Aorta (tissue), 5 donors: ENCODE results near the gene MACROD2. TPM values are rescaled to one million over a fixed set of nuclear protein-coding genes. Genes with fewer than 3 reads are reported as not detected.

ENCODE experiments used
- ATAC-seq: fragments of 200-7000 bp; cut with Tn5 transposase; one replicate; pipeline ENCODE4 v1.9.1; 2022; ENCODE audit warnings: moderate library complexity; ENCODE audit not compliant: low FRiP score
- DNase-seq, 2 donors: peaks; one replicate each; pipeline ENCODE4 v3.0.0-alpha.2; 2020
- H3K27ac ChIP-seq, 2 donors: one replicate each; pipeline ENCODE4 v1.5.1; 2013; ENCODE audit warnings: low read length in 2 of 2, mild to moderate bottlenecking in 2 of 2, moderate library complexity in 2 of 2, control low read depth in 1 of 2, inconsistent platforms in 1 of 2, low read depth in 1 of 2
- H3K27me3 ChIP-seq, 2 donors: one replicate each; pipeline ENCODE4 v1.6.1; 2013; ENCODE audit warnings: control low read depth in 1 of 2, low read length in 1 of 2, mild to moderate bottlenecking in 1 of 2, moderate library complexity in 1 of 2; ENCODE audit not compliant: insufficient read depth in 2 of 2, control insufficient read depth in 1 of 2
- H3K36me3 ChIP-seq, 2 donors: one replicate each; pipeline ENCODE4 v1.6.1; 2013; ENCODE audit warnings: control low read depth in 1 of 2, low read length in 1 of 2, mild to moderate bottlenecking in 1 of 2; ENCODE audit not compliant: insufficient read depth in 2 of 2, control insufficient read depth in 1 of 2
- H3K4me1 ChIP-seq, 2 donors: one replicate each; pipeline ENCODE4 v1.6.1; 2013; ENCODE audit warnings: low read length in 2 of 2, control low read depth in 1 of 2, mild to moderate bottlenecking in 1 of 2, moderate library complexity in 1 of 2; ENCODE audit not compliant: insufficient read depth in 2 of 2, control insufficient read depth in 1 of 2
- H3K4me3 ChIP-seq, 2 donors: one replicate each; pipeline ENCODE4 v1.5.1; 2013; ENCODE audit warnings: low read length in 2 of 2, control low read depth in 1 of 2, mild to moderate bottlenecking in 1 of 2
- H3K9me3 ChIP-seq: one replicate; pipeline ENCODE4 v1.6.1; 2013; ENCODE audit warnings: mild to moderate bottlenecking, low read length; ENCODE audit not compliant: control insufficient read depth
- WGBS, 2 donors: extraction: QIAGEN DNeasy Blood & Tissue Kit; methylation state at CpG; one replicate each; pipeline ENCODE4 v1.1.7; 2013; 5-methylcytosine and 5-hydroxymethylcytosine counted together
- intact Hi-C, 2 donors: fragments of 100-400 bp; cut with DNase I; formaldehyde crosslinking; loops; one replicate each; pipeline versions ENCODE4 v1.14.2 to v1.15.0; 2022
- polyA plus RNA-seq, 2 donors: library from polyadenylated mRNA; stranded (reverse); fragments of 200-250 nt; gene quantifications; one replicate each; pipeline ENCODE4 v1.2.3, GENCODE V29; 2013
- total RNA-seq, 2 donors: library from RNA; stranded (reverse); fragmentation: NEBNext Ultra II Directional; extraction: Animal tissue kit (Norgen Biotek cat#: 25700); gene quantifications; one replicate each; pipeline ENCODE4 v1.2.1, GENCODE V29; 2021
- donor health status: healthy with polysubstance abuse.
- donor health status: Bipolar disorder and iron deficiency.
- donor health status: DM: no; HTN: no; CAD: no.
- donor health status: DM: no; HTN: no; CAD: no.
- donor health status: DM: yes; HTN: yes; CAD: no.

MACROD2 gene
- total and polyA plus RNA-seq, 4 donors = 0.90 to 11.2 (median 4.8) TPM

DNA sequence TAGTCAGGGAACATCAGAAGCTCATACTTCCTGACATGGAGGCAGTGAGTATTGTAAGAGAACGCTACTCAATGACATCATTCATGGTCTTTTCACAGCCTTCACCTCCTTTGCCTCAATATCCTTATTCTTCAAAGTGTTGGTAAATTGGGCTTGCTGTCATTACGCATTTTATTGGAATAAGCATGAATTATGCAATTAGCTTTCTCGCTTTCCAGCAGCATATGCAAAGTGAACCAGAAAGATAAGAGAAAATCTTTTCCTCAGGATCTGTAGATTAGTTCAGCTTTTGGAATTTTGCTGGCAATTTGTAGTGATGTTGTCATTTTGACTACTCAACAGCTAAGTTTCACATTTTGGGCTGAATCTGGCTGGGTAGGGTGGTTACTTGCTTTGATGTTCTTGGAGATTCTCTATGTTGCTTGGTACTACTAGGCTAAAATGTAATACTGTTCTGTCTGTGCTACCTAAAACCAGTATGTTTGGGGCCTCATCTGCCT is 1565.8 kb downstream of the MACROD2 start:
- Histone ChIP-seq H3K27me3 (no peaks in the 10 kb centered on the region), H3K9me3 (peaks cover 1% of the 10 kb centered on the region), H3K4me3 (no peak overlapping the region), H3K36me3 (no peaks in the 10 kb centered on the region), H3K4me1 (no peaks in the 10 kb centered on the region), H3K27ac (no peak overlapping the region)
- intact Hi-C loops = no loop called here
- DNase-seq = no peak
- 97 to 99% methylated on average over 3 of the region's 3 CpGs for WGBS, 2 donors
- no peak for ATAC-seq

DNA sequence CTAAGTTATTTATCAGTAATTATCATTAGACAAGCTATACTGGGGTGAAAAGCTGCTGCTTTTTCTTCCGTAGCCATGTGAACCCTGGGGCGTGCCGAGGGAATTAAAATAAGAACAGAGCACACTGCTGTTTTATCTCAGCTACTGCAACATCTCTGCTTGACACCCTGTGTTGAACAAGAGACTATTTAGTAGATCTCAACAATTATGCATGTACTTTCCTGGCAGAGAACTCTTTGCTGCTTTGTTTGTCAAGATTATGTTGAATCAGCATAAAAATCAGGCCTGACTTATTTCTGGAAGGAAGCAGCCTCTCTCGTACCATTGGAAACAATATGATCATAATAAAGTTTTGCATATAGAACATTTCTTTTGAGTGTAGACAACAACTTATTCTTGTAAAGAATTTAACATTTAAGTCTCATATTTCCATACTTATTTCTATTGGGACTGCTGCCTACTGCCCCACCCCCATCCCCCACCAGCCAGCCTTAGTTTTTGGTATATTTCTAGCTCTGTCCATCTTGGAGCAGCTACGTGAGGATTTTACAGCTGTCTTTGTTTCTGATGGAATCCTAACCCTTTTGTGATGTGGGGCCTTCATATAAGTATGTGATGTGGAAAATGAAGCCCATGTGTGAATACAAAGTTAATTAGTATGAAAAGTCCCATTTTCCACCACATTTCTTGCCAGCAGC is 1566.5 kb downstream of the MACROD2 start:
- no peak for ATAC-seq
- 87 to 92% methylated on average over 5 of the region's 5 CpGs for WGBS, 2 donors

DNA sequence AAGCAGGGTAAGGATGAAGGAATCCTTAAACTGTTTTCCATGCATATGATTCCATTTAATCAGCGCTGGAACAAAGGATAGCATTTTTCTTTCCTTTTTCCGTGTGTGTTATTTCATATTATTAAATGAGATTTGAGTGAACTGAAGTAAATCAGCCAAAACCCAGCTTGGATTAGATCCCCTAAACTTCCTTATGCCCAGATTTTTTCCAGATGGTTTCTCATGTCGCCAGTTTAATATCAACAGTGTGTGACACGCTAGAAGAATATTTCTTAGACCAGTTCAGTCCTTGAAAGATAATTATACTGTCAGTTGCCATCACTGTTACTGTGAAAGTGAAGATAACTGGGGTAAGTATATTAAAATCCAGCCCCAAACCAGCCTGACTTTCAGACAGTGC is 1568.5 kb downstream of the MACROD2 start:
- intact Hi-C loops = no loop called here
- ATAC-seq (no peak), DNase-seq (no peak)
- Histone ChIP-seq H3K4me3 (no peak overlapping the region), H3K4me1 (peaks cover 0 to 1% of the 10 kb centered on the region in 2 donors), H3K9me3 (no peaks in the 10 kb centered on the region), H3K27me3 (no peaks in the 10 kb centered on the region), H3K36me3 (no peaks in the 10 kb centered on the region), H3K27ac (no peak overlapping the region)
- WGBS, 2 donors = 27 to 28% methylated on average over 4 of the region's 4 CpGs

More for the DNA sequence above, 1566.5 kb downstream of the MACROD2 start:
- peaks cover 1% of the 10 kb centered on the region for H3K9me3 ChIP-seq
- H3K4me1 ChIP-seq = no peaks in the 10 kb centered on the region
- H3K4me3 ChIP-seq = no peak overlapping the region
- H3K27ac ChIP-seq = no peak overlapping the region
- intact Hi-C loops = no loop called here
- no peak for DNase-seq
- no peaks in the 10 kb centered on the region for H3K27me3 ChIP-seq
- no peaks in the 10 kb centered on the region for H3K36me3 ChIP-seq

DNA sequence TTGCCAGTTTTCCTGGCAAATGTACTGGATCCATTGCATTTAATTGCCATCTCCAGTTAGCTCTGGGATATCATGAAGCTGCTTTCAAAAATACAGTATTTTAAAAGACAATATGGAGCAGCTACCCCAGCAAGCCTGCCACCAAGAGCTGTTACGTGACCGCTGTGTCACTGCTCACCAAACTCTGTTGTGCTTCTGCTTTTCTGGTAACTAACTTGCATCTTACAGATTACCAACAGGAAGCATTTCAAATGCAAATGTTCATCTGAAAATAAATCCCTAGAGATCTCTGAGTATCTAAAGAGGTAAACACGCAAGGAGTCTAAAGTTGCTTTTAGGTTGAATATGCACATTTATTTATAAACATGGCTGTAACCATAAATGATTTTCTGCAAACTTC is 1569.7 kb downstream of the MACROD2 start:
- H3K9me3 ChIP-seq = no peaks in the 10 kb centered on the region
- 92% methylated on average over 3 of the region's 3 CpGs for WGBS, 2 donors
- no peaks in the 10 kb centered on the region for H3K36me3 ChIP-seq
- no peak overlapping the region for H3K27ac ChIP-seq
- no peak overlapping the region for H3K4me3 ChIP-seq
- DNase-seq = no peak
- H3K27me3 ChIP-seq = no peaks in the 10 kb centered on the region
- intact Hi-C loops = no loop called here
- peaks cover 0 to 1% of the 10 kb centered on the region in 2 donors for H3K4me1 ChIP-seq
- ATAC-seq = no peak

DNA sequence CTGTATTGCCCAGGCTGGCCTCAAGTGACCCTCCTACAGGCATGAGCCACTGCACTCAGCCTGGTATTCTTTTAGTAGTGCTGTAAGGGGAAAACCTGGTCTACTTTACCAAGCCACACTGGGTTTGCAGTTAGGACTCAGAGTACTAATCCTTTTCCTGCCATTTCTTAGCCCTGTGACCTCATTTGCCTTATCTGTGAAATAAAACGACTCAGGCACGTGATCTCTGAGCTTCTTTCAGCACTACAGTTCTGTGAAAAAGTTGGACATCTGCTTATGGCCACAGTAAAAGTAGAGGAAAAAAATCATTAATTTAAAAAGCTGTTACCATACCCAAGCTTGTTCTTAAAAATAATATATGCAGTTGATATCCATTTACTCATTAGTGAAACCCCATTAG is 1570.5 kb downstream of the MACROD2 start:
- WGBS, 2 donors = 31 to 32% methylated on average over 2 of the region's 2 CpGs
- no peak overlapping the region for H3K4me3 ChIP-seq
- no peaks in the 10 kb centered on the region for H3K27me3 ChIP-seq
- DNase-seq (no peak), ATAC-seq (no peak)
- H3K9me3 ChIP-seq = no peaks in the 10 kb centered on the region
- H3K36me3 ChIP-seq = no peaks in the 10 kb centered on the region
- H3K27ac ChIP-seq = no peak overlapping the region
- H3K4me1 ChIP-seq = peaks cover 0 to 1% of the 10 kb centered on the region in 2 donors
- intact Hi-C loops = no loop called here

DNA sequence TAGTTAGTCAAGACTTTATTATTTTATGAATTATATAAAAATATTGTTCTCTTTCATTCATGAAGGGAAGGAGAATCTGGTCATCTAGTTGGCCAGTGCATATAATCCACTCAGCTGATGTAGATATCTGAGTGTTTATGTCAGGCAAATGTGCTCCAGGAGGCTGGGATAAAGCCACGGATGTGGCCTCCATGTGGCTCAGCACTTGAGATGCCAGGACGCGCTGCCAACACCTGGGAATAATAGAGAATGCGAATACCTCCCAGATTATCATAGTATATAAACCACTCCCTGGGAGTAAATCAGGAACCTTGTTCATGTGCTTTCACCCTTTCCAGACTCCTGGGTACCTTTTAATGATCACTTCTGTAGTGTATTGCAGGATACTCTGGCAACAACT is 1571.9 kb downstream of the MACROD2 start:
- DNase-seq (no peak), ATAC-seq (no peak)
- no peaks in the 10 kb centered on the region for H3K27me3 ChIP-seq
- H3K9me3 ChIP-seq = no peaks in the 10 kb centered on the region
- H3K4me1 ChIP-seq = peaks cover 0 to 1% of the 10 kb centered on the region in 2 donors
- intact Hi-C loops = no loop called here
- WGBS, 2 donors = 59 to 69% methylated on average over 4 of the region's 4 CpGs
- H3K27ac ChIP-seq = no peak overlapping the region
- H3K36me3 ChIP-seq = no peaks in the 10 kb centered on the region
- no peak overlapping the region for H3K4me3 ChIP-seq

DNA sequence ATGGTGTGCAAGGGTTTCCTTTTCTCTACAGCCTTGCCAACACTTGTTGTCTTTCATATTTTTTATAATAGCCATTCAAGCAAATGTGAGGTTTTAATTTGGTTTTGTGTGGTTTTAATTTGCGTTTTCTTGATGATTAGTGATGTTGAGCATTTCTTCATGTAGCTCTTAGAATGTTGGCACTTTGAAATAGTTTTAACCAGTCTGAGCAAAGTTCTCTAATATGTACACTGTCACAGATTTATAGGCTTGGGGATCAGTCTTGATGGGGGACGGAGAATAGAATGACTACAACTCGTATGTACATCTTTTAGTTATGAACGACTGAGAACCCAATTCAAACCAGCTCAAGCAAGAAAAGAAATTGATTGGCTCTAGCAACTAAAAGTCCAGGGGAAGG is 1574.8 kb downstream of the MACROD2 start:
- DNase-seq = no peak
- ATAC-seq = no peak
- Histone ChIP-seq H3K4me3 (no peak overlapping the region), H3K36me3 (no peaks in the 10 kb centered on the region), H3K27me3 (no peaks in the 10 kb centered on the region), H3K9me3 (no peaks in the 10 kb centered on the region), H3K27ac (no peak overlapping the region), H3K4me1 (peaks cover 0 to 1% of the 10 kb centered on the region in 2 donors)
- WGBS, 2 donors = 90 to 93% methylated on average over 4 of the region's 4 CpGs
- intact Hi-C loops = no loop called here

DNA sequence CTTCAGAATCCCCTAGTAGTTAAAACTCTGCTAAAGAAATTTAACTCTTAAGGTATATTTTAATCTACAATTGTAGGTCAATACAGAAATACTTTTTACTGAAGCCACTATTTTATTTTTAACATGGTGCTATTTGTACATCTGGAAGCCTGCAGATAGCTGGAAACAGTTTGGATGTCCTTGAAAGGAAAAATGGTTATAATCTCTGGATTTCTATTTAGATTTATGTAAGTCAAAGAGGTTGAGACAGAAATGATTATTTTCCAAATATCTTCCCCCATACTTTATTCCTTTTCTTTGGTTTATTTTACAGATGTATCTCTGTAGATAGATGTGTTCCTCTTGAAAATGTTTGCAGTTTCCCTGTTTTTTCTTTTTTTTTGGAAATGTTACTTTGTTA is 1575.7 kb downstream of the MACROD2 start:
- Histone ChIP-seq H3K36me3 (no peaks in the 10 kb centered on the region), H3K4me3 (no peak overlapping the region), H3K4me1 (peaks cover 0 to 1% of the 10 kb centered on the region in 2 donors), H3K27me3 (no peaks in the 10 kb centered on the region), H3K27ac (no peak overlapping the region), H3K9me3 (no peaks in the 10 kb centered on the region)
- DNase-seq (no peak), ATAC-seq (no peak)
- intact Hi-C loops = no loop called here

DNA sequence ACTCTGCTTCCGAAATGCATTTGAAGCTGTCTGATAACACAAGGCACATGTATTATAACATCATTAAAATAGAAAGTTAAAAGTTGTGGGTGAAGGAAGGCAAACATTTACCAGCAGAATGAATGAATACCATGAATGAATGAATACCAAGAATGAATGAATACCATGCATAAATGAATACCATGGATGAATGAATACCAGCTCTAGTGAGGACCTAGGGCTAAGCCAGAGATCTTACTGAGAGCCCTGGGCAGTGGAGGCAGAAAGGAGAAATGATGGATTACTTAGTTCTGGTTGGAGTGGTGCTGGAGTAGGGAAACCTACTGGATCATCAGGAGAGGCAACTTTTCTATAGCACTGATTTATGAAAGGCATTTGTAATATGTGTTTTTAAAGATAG is 1579.9 kb downstream of the MACROD2 start:
- H3K27me3 ChIP-seq = no peaks in the 10 kb centered on the region
- 74 to 85% methylated on average over 1 of the region's 1 CpG for WGBS, 2 donors
- H3K4me3 ChIP-seq = no peak overlapping the region
- H3K36me3 ChIP-seq = no peaks in the 10 kb centered on the region
- H3K27ac ChIP-seq = no peak overlapping the region
- H3K4me1 ChIP-seq = no peaks in the 10 kb centered on the region
- no peaks in the 10 kb centered on the region for H3K9me3 ChIP-seq
- no peak for ATAC-seq
- intact Hi-C loops = no loop called here
- DNase-seq = no peak
